DMS 273 (cell line): ENCODE data around the gene GTF3C1.
"Not testable (repeated sequence)": the region's sequence is repeated elsewhere in the genome, so short reads cannot be mapped to it uniquely, and the experiment has no call there.

Experiments
- DNase-seq: peaks from one replicate; lab custom pipeline; 2025; ENCODE audit not compliant: unreplicated experiment; lab: John Stamatoyannopoulos, UW

GTF3C1 gene

GRCh38 chr16:27445502-27446175 lies 104.1 kb downstream of the GTF3C1 start:
- DNase-seq: no peak

DNA sequence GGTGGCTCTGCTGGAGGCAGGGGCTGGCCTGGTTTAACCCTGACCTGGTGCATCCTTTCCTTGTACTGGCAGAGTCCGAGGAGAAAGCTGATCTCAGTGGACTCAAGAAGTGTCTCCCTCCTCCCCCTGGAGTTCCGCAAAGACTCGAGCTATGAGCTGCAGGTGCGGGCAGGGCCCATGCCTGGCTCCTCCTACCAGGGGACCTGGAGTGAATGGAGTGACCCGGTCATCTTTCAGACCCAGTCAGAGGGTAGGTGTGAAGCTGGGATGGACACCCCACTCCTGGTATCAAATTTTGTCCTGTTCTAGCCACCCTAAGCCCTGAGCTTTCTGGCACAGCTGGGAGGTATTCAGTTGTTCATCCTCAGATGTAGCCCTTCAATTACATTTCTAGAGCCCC lies 105.2 kb downstream of the GTF3C1 start:
- DNase-seq: no peak

- no peak for DNase-seq
These were observed 105.7 kb downstream of the GTF3C1 start for GRCh38 chr16:27444015-27444414.

- DNase-seq: no peak
These were observed 107.7 kb downstream of the GTF3C1 start for GRCh38 chr16:27441998-27442397.

DNA sequence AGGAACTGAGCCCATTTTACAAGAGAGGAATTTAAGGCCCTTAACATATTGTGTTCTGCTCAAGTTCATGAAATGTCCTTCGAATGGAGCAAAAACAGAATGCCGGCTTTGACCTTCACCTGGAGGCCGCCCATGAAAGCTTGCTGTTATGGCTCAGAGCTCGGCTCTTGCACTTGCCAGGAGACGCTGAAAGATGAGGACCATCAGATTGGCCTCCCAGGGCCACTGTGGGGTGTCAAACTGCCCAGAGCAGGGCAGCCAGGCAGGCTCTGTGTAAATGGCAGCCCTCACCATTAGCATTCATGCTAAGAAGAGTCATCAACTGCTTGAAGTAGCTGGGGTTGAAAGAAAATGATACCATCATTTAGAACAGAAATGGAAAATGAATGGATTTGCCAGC lies 108.4 kb downstream of the GTF3C1 start:
- no peak for DNase-seq

DNA sequence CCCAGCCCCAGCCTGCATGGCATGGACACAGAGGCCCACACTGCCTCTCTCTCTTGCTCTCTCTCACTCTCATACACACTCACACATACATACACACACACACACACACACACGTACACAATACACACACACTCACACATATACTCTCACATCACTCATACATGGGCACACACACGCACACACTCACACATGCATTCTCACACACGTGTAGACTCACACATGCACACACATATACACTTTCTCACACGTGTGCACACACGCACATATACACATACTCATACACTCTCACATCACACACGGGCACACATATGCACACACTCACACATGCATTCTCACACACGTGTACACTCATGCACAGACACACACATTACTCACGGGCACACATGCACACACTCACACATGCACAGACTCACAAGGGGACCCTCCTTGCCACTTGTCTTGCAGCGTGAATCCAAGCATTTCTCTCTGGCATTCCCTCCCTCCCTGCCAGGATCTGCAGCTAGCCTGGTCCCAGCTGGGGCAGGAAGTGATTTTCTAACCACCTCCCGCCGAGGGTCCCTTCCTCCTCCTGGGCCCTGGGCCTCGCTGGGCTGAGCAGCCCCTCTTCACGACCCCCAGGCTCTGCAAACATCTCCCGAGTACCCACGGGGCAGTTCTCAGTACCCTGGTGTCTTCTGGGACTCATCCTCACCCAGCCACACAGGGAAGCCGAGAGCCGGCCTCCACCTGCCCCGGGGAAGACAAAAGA lies 110.3 kb downstream of the GTF3C1 start:
- no peak for DNase-seq

- no peak for DNase-seq
These were observed 111.8 kb downstream of the GTF3C1 start for GRCh38 chr16:27437946-27438345.

DNA sequence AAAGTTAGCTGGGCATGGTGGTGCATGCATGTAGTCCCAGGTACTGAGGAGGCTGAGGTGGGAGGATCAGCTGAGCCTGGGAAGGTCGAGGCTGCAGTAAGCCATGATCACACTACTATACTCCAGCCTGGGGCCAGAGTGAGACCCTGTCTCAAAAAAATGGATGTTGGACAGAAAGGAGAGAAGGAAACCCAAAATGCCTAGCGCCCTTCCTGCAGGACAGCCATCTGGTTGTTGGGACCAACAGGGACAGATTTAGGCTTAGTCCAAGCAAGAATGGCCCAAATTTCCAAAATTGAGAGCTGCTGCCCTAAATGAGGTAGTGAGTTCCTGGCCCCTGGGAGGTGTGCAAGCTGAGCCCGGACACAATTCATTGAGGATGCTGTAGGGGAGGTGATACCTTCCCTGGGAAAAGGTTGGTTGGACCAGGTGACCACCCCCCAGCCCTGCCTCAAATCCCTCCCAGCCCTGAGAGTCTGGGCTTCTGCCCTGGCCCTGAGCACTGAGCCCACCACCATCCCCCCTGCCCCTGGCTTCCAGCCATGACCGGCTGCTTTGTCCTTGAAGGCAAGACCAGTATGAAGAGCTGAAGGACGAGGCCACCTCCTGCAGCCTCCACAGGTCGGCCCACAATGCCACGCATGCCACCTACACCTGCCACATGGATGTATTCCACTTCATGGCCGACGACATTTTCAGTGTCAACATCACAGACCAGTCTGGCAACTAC lies 112.6 kb downstream of the GTF3C1 start:
- DNase-seq: no peak

- no peak for DNase-seq
These were observed 113.6 kb downstream of the GTF3C1 start for GRCh38 chr16:27436065-27436464.

DNA sequence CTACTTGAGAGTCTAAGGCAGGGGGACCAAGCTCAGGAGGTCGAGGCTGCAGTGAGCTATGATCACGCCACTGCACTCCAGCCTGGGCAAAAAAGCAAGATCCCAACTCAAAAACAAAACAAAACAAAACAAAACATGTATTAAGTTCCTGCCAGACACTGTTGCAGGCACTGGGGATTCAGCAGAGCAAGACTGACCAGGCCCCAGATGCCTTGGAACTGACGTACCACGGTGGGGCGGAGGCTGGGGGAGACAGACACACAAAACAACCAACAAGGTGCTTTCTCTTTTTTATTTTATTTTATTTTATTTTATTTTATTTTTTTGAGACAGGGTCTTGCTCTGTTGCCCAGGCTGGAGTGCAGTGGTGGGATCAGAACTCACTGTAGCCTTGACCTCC lies 114.6 kb downstream of the GTF3C1 start:
- not testable (repeated sequence) for DNase-seq

DNA sequence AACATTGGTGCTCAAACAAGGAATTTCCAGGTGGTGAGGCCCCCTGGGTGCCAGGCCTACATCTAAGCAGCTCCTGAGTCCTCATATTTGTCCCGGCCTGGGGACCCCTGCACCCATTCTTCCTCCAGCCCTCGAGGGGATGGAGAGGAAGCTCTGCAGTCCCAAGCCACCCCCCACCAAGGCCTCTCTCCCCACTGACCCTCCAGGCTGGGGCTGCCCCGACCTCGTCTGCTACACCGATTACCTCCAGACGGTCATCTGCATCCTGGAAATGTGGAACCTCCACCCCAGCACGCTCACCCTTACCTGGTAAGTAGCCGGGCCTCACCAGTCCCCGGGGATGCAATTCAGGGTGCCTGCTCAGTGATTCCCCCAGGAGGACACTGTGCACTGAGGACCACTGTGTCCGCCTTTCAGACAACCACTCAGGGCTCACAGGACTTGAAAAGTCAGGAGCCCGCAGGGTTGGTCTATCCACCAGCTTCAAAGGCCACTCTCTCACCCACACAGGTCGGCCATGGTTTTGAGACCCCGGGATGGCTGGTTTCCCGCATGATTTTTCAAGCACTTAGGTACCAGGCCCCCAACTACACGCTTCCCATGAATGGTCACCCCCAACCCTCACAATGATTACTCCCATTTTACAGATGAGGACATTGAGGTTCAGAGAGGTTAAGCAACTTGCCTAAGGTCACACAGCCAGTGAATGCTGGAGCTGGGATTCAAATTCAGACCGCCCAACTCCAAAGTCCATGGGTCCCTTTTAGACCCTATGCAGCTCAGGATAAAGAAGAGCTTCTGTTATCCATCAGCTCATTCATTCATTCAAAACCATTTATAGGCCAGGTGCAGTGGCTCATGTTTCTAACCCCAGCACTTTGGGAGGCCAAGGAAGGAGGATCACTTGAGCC lies 115.3 kb downstream of the GTF3C1 start:
- no peak for DNase-seq

- DNase-seq: no peak
These were observed 116.1 kb downstream of the GTF3C1 start for GRCh38 chr16:27433636-27434035.

GRCh38 chr16:27433191-27433590 lies 116.5 kb downstream of the GTF3C1 start:
- DNase-seq: not testable (repeated sequence)

DNA sequence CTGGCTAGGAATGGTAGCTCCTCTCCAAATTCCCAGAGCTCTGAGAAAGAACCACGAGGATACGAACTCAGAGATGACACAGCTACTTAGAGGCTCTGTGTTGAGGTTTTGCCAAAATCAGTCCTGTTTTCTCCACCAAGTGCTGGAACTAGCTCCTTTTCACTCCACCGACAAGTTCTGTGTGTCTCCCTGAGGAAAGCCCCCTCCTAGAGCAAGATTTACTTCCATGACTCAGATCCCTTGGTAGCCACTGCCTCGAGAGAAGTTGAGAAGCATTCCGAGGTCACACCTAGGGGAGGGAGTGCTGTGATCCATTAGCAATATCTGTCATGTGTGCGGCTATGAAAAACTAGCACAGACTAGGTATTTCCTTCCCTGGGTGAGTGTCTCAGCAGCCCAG lies 117.2 kb downstream of the GTF3C1 start:
- DNase-seq: no peak

- no peak for DNase-seq
These were observed 117.8 kb downstream of the GTF3C1 start for GRCh38 chr16:27431773-27432532.

DNA sequence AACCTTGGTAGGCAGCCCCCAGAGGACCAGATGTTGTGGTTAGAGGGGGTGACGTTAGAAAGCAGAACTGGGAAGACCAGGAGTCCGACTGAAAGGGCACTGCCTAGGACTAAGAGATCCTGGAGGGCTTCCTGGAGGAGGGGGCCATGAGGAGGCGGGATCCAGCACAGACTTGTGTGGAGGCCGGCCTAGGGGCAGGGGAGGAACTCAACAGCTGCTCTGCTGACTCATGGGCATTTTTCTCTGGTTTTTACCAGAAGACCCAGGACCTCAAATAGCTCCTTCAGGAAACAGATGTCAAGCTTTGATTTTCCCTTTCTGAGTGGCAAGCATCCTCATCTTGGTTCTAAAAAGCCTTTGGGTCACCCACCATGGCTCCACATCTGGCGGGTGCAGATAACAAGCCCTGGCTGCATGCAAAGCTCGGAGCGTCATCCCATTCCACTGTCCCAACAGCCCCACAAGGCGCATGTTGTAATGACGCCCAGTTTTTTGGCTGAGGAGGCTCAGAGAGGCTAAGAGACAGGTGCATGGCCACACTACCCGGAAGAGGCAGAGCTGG lies 118.7 kb downstream of the GTF3C1 start:
- no peak for DNase-seq

GRCh38 chr16:27430512-27430911 lies 119.2 kb downstream of the GTF3C1 start:
- DNase-seq: no peak

DNA sequence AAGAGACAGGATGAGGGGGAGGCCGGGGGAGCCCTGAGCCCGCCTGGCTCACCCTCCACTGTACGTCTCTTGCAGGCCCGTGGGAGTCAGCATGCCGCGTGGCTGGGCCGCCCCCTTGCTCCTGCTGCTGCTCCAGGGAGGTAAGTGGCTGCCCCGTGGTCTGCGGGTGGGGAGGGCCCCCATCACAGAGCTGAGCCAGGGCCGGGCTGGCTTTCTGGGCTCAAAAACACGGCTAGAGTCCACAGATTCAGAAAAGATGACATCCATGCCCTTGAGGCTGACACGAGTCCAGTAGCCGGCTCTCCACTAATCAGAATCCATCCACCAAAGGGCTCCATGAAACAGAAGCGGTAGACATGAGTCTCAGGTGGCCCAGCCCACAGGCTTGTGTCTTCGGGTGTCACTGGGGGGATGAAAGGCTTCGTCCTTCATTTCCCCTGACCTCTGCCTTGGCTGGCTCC lies 119.7 kb downstream of the GTF3C1 start:
- no peak for DNase-seq

DNA sequence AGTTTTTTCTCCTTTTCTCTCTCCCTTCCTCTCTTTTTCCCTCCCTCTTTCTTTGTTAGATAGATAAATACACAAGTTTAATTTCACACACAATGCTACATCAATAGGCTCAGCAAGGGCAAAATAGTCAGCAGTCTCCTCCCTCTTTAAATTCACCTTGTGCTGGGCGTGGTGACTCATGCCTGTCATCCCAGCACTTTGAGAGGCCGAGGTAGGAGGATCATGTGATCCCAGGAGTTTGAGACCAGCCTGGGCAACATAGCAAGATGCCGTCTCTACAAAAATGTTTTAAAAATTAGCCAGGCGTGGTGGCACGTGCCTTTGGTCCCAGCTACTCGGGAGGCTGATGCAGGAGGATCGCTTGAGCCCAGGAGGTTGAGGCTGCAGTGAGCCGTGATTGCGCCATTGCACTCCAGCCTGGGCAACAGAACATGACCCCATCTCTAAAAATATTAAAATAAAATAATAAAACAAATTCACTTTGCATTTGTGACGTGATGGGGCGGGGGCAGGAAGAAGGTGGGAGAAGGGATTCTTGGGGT lies 120.3 kb downstream of the GTF3C1 start:
- DNase-seq: no peak
